Testis (tissue), 2 donors: ENCODE data around the gene FBXL22.

ENCODE experiments used
- POLR2A ChIP-seq: fragments of 450-650 bp; IDR thresholded peaks from one replicate; pipeline ENCODE4 v1.6.1; 2017; ENCODE audit warnings: antibody characterized with exemption, mild to moderate bottlenecking, moderate library complexity
- TF ChIP-seq, protein P1 (sequence below), 3 experiments: fragments of 450-650 bp in 2 of 3; fragments of 200-600 bp in 1 of 3; sonication (generic) in 1 of 3; IDR thresholded peaks; one replicate each; pipeline ENCODE4 v1.5.1; 2016 to 2019; ENCODE audit warnings: antibody characterized with exemption in 3 of 3, mild to moderate bottlenecking in 2 of 3, moderate library complexity in 1 of 3

DNA sequence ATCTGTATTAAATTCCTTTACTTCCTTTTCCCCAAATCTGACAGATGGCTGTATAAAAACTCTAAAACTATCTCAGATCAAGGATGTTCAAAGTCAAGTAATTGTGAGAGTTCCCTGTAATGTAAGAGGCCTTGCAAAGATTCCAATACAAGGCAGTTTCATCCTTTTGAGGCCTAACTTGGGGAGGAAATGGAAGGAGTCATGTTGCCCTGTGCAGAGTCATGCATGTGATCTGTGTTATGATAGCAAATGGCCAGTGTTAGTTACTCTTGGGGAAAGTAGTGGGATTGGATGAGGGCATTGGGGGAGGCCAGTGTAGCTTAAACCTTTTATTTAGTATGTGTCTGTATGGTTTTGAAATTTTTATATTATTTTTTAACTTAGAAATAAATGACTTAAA, 23.7 kb upstream of the FBXL22 start:
- TF ChIP-seq, protein P1, sequence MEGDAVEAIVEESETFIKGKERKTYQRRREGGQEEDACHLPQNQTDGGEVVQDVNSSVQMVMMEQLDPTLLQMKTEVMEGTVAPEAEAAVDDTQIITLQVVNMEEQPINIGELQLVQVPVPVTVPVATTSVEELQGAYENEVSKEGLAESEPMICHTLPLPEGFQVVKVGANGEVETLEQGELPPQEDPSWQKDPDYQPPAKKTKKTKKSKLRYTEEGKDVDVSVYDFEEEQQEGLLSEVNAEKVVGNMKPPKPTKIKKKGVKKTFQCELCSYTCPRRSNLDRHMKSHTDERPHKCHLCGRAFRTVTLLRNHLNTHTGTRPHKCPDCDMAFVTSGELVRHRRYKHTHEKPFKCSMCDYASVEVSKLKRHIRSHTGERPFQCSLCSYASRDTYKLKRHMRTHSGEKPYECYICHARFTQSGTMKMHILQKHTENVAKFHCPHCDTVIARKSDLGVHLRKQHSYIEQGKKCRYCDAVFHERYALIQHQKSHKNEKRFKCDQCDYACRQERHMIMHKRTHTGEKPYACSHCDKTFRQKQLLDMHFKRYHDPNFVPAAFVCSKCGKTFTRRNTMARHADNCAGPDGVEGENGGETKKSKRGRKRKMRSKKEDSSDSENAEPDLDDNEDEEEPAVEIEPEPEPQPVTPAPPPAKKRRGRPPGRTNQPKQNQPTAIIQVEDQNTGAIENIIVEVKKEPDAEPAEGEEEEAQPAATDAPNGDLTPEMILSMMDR (IDR thresholded peaks at IDR 0.05), result no peak
- no peak for TF ChIP-seq POLR2A
